HG03457 (cell line): ENCODE measurements around the gene CDK9.
"Not testable (repeated sequence)": the region's sequence is repeated elsewhere in the genome, so short reads cannot be mapped to it uniquely, and the experiment has no call there.

Experiments
- ATAC-seq: cut with Tn5 transposase; IDR thresholded peaks from one replicate; pipeline ENCODE4 v1.9.1; 2021; ENCODE audit warnings: moderate number of reproducible peaks; ENCODE audit not compliant: unreplicated experiment

Gene CDK9

GRCh38 chr9:127785933-127786772 is at the start of gene CDK9:
CDK9 (plus strand) TSS chr9:127786034; CDS start chr9:127786149, 115 bp downstream.
- ATAC-seq = peak; percentile 40

GRCh38 chr9:127738666-127739065 is 47.2 kb upstream of the CDK9 start:
- ATAC-seq = no peak

GRCh38 chr9:127739614-127740330 is 46.1 kb upstream of the CDK9 start:
- no peak for ATAC-seq

GRCh38 chr9:127741831-127742434 is 43.9 kb upstream of the CDK9 start:
- no peak for ATAC-seq

- no peak for ATAC-seq
Measured at GRCh38 chr9:127742435-127743088, 43.3 kb upstream of the CDK9 start.

- no peak for ATAC-seq
Measured at GRCh38 chr9:127744398-127745110, 41.3 kb upstream of the CDK9 start.

GRCh38 chr9:127746959-127747569 is 38.8 kb upstream of the CDK9 start:
- ATAC-seq = no peak

GRCh38 chr9:127749090-127749787 is 36.6 kb upstream of the CDK9 start:
- ATAC-seq = no peak

- ATAC-seq = no peak
Measured at GRCh38 chr9:127751269-127752054, 34.4 kb upstream of the CDK9 start.

- ATAC-seq = no peak
Measured at GRCh38 chr9:127753148-127753547, 32.7 kb upstream of the CDK9 start.

- ATAC-seq = no peak
Measured at GRCh38 chr9:127753622-127754021, 32.2 kb upstream of the CDK9 start.

GRCh38 chr9:127754099-127755060 is 31.5 kb upstream of the CDK9 start:
- no peak for ATAC-seq

- no peak for ATAC-seq
Measured at GRCh38 chr9:127755061-127756060, 30.5 kb upstream of the CDK9 start.

- ATAC-seq = no peak
Measured at GRCh38 chr9:127756233-127756632, 29.6 kb upstream of the CDK9 start.

GRCh38 chr9:127756776-127757175 is 29.1 kb upstream of the CDK9 start:
- not testable (repeated sequence) for ATAC-seq

- no peak for ATAC-seq
Measured at GRCh38 chr9:127758843-127759242, 27.0 kb upstream of the CDK9 start.
